OCI-LY3 (cell line): ENCODE results near the gene FLT1.

Experiments used
- H2AFZ ChIP-seq: fragments of 200-600, 300-600 bp; shearing (Covaris generic); 2 replicates; pipeline ENCODE4 v1.6.0; 2014; ENCODE audit warnings: antibody characterized with exemption, low read depth, low read length
- H3K27ac ChIP-seq: fragments of 200-600, 300-600 bp; sonication (generic); 2 replicates; pipeline ENCODE4 v1.5.1; 2014; ENCODE audit warnings: mild to moderate bottlenecking, low read length, moderate library complexity, mixed read lengths
- H3K27me3 ChIP-seq: fragments of 200-600, 300-600 bp; sonication (generic); 2 replicates; pipeline ENCODE4 v1.6.1; 2014; ENCODE audit warnings: low read depth, low read length, mixed read lengths
- H3K36me3 ChIP-seq: fragments of 200-600, 300-600 bp; sonication (generic); replicated peaks from 2 replicates; pipeline ENCODE3; 2014; ENCODE audit warnings: low read depth, low read length, mixed read lengths
- H3K4me1 ChIP-seq: fragments of 300-600, 200-600 bp; sonication (generic); 2 replicates; pipeline ENCODE4 v1.6.1; 2014; ENCODE audit warnings: low read length, mixed read lengths
- H3K4me2 ChIP-seq: fragments of 200-600, 300-600 bp; sonication (generic); 2 replicates; pipeline ENCODE4 v1.6.1; 2014; ENCODE audit warnings: low read length, mixed read lengths
- H3K4me3 ChIP-seq: fragments of 300-600, 200-600 bp; sonication (generic); 2 replicates; pipeline ENCODE4 v1.5.1; 2014; ENCODE audit warnings: antibody characterized with exemption, mild to moderate bottlenecking, low read length, moderate library complexity
- H3K79me2 ChIP-seq: fragments of 300-600, 200-600 bp; shearing (Covaris generic); 2 replicates; pipeline ENCODE4 v1.6.1; 2014; ENCODE audit warnings: mild to moderate bottlenecking, low read length, mixed read lengths
- H3K9ac ChIP-seq: fragments of 300-600, 200-600 bp; shearing (Covaris generic); 2 replicates; pipeline ENCODE4 v1.6.0; 2014; ENCODE audit warnings: mild to moderate bottlenecking, low read length, moderate library complexity
- H3K9me3 ChIP-seq: fragments of 200-600, 300-600 bp; shearing (Covaris generic); 2 replicates; pipeline ENCODE4 v1.6.1; 2014; ENCODE audit warnings: low read length, mixed read lengths; ENCODE audit not compliant: insufficient read depth
- H4K20me1 ChIP-seq: fragments of 200-600, 300-600 bp; sonication (generic); 2 replicates; pipeline ENCODE4 v1.6.1; 2016; ENCODE audit warnings: low read length, mixed read lengths; ENCODE audit not compliant: insufficient read depth
- CTCF ChIP-seq: fragments of 200-600, 300-600 bp; sonication (generic); IDR thresholded peaks from 2 replicates; pipeline ENCODE4 v1.5.1; 2014; ENCODE audit warnings: antibody characterized with exemption, low read length, low read depth
- EZH2phosphoT487 ChIP-seq: fragments of 200-600 bp; shearing (Covaris generic); IDR thresholded peaks from 2 replicates; pipeline ENCODE4 v1.6.1; 2018; ENCODE audit warnings: antibody characterized with exemption, mixed run types, low read depth

The FLT1 gene

GRCh38 chr13:28505543-28506135, 10.7 kb upstream of the FLT1 start:
- Histone ChIP-seq H3K4me2 (no peak overlapping the region), H3K9ac (no peak overlapping the region), H3K27me3 (no peaks in the 10 kb centered on the region), H2AFZ (no peak overlapping the region; the same call in 1 of the 2 replicates), H3K36me3 (no peaks in the 10 kb centered on the region), H3K9me3 (no peaks in the 10 kb centered on the region), H3K4me1 (no peaks in the 10 kb centered on the region), H3K27ac (no peak overlapping the region), H3K4me3 (no peak overlapping the region), H4K20me1 (no peaks in the 10 kb centered on the region), H3K79me2 (no peaks in the 10 kb centered on the region)
- TF ChIP-seq CTCF (no peak), EZH2phosphoT487 (no peak)

GRCh38 chr13:28503182-28503967, 8.4 kb upstream of the FLT1 start:
- Histone ChIP-seq H3K36me3 (no peaks in the 10 kb centered on the region), H3K4me3 (no peak overlapping the region), H3K27ac (no peak overlapping the region), H3K4me1 (no peaks in the 10 kb centered on the region), H3K27me3 (no peaks in the 10 kb centered on the region), H3K9ac (no peak overlapping the region), H4K20me1 (no peaks in the 10 kb centered on the region), H3K79me2 (no peaks in the 10 kb centered on the region), H3K4me2 (no peak overlapping the region), H3K9me3 (no peaks in the 10 kb centered on the region), H2AFZ (no peak overlapping the region)
- TF ChIP-seq CTCF (no peak), EZH2phosphoT487 (no peak)

GRCh38 chr13:28501547-28501946, 6.6 kb upstream of the FLT1 start:
- Histone ChIP-seq H3K79me2 (no peaks in the 10 kb centered on the region), H3K27ac (no peak overlapping the region), H3K9ac (no peak overlapping the region), H2AFZ (no peak overlapping the region), H3K27me3 (0 out of 2 replicates have a peak, but pooled peaks cover 6% of the 10 kb centered on the region), H3K4me2 (no peak overlapping the region), H3K4me1 (no peaks in the 10 kb centered on the region), H4K20me1 (no peaks in the 10 kb centered on the region), H3K9me3 (no peaks in the 10 kb centered on the region), H3K36me3 (no peaks in the 10 kb centered on the region), H3K4me3 (no peak overlapping the region)
- TF ChIP-seq EZH2phosphoT487 (no peak), CTCF (no peak)

- H3K27me3 ChIP-seq, result 0 out of 2 replicates have a peak, but pooled peaks cover 6% of the 10 kb centered on the region
- H3K36me3 ChIP-seq, result no peaks in the 10 kb centered on the region
- H3K79me2 ChIP-seq, result no peaks in the 10 kb centered on the region
- no peak overlapping the region for H3K9ac ChIP-seq
- no peak overlapping the region for H3K4me3 ChIP-seq
- no peaks in the 10 kb centered on the region for H3K9me3 ChIP-seq
- no peak overlapping the region for H3K4me2 ChIP-seq
- no peak overlapping the region for H2AFZ ChIP-seq
- TF ChIP-seq CTCF, result no peak
- TF ChIP-seq EZH2phosphoT487, result no peak
- no peak overlapping the region for H3K27ac ChIP-seq
- no peaks in the 10 kb centered on the region for H4K20me1 ChIP-seq
- H3K4me1 ChIP-seq, result no peaks in the 10 kb centered on the region
Measured at GRCh38 chr13:28499609-28500008, 4.7 kb upstream of the FLT1 start.
